Stimulated activated CD4-positive, alpha-beta T cell treated with anti-CD3 and anti-CD28 coated beads, Interleukin-12 subunit alpha, Interleukin-12 subunit beta, amount 100 ng/mL, for 48 hours (primary cell): ENCODE data around the gene TSPYL4.

Experiments used
- DNase-seq, 3 donors: peaks; one replicate each; pipeline ENCODE4 v3.0.0-alpha.2; 2020; ENCODE audit warnings: low read depth in 2 of 3, low spot score in 1 of 3

The TSPYL4 gene

GRCh38 chr6:116229287-116229913, 24.5 kb downstream of the TSPYL4 start:
- peak in 1 of 3 donors; percentile 7 for DNase-seq

- DNase-seq, result no peak
These were observed 30.5 kb downstream of the TSPYL4 start for GRCh38 chr6:116223355-116223754.

GRCh38 chr6:116221911-116222310, 32.0 kb downstream of the TSPYL4 start:
- no peak for DNase-seq

GRCh38 chr6:116221067-116221466, 32.8 kb downstream of the TSPYL4 start:
- no peak for DNase-seq

DNA sequence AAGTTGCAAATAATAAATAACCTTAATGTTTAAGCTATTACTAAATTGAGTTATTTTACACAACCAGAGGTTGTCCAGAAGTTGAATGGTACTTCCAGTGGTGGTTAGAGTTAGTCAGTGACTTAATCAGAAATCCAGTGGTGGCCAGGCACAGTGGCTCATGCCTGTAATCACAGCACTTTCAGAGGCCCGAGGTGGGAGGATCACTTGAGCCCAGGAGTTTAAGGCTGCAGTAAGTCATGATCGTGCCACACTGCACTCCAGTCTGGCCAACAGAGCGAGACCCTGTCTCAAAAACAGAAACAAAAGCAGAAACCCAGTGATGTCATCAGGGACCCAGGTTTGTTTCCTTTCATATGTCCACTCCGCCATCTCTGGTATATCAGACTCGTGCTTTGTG, 35.0 kb downstream of the TSPYL4 start:
- DNase-seq, result no peak

DNA sequence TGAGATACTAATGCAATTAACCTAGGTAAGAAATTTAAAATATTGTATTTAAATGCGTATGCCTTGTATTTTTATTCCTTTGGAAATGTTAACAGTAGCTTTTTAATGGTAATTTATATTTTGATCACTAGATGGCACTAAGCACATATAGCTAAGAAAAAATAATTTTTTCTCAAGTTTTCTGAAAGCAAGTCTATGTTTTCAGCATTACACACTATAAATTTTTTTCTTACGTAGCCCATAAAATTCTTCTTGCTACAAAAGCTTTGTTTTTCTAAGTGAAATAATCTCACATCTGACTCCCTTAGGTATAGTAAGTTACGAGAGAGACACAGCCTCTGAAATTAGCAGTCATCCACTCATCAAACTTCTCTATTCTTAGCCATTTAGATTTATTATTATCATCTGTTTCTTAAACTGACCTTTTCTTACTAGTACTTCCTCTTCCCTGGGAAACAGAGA, 35.7 kb downstream of the TSPYL4 start:
- no peak for DNase-seq

DNA sequence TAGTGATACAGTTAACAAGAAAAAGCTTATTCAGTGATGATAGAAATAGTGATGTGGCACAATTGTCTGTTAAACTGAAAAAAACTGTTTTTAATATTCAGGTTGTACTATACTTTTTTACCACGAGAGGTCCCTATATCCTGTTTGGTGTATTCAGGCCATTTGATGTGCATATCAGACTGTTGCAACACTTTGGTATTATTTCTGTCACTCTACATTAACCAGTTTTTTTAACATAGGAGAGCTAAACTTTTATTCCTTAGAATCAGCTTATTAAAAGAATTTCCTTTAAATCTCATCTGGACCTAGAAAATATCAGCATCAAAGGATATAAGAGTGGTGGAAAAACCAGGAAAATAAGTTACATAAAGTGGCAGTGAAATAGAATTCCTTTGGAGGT, 36.8 kb downstream of the TSPYL4 start:
- DNase-seq, result no peak

GRCh38 chr6:116215414-116215813, 38.5 kb downstream of the TSPYL4 start:
- DNase-seq, result no peak

GRCh38 chr6:116214681-116215080, 39.2 kb downstream of the TSPYL4 start:
- no peak for DNase-seq

DNA sequence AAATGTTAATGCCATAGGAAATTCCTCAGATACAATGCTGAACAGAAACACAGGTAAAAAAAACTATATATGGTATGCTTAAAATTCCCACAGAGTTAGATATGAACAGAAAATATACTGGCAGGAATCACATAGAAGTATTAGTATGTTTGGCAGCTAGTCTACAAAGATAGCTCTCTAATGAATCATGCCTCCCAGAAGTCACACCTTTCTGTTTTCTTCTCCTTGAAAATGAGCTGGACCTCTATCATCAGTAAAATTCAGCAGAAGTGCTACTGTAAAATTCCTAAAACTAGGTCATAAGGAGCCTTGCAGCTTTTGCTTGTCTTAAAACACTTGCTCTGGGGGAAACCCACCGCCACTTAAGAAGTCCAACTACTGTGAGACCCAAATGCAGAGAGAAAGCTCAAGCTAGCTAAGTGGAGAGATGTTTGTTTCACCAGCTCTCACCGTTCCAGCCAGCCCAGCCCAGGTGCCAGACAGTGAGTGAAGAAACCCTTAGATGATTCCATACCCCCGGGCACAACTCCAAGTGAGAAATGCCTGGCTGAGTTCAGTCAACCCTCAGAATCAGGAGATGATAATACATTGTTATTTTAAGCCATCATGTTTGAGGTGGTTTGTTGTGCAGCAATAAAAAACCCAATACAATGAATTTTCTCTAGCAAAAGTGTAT, 43.0 kb downstream of the TSPYL4 start:
- DNase-seq, result no peak

- DNase-seq, result no peak
These were observed 43.6 kb downstream of the TSPYL4 start for GRCh38 chr6:116210316-116210715.

- no peak for DNase-seq
These were observed 45.7 kb downstream of the TSPYL4 start for GRCh38 chr6:116208056-116208785.

- no peak for DNase-seq
These were observed 47.5 kb downstream of the TSPYL4 start for GRCh38 chr6:116206231-116206903.

DNA sequence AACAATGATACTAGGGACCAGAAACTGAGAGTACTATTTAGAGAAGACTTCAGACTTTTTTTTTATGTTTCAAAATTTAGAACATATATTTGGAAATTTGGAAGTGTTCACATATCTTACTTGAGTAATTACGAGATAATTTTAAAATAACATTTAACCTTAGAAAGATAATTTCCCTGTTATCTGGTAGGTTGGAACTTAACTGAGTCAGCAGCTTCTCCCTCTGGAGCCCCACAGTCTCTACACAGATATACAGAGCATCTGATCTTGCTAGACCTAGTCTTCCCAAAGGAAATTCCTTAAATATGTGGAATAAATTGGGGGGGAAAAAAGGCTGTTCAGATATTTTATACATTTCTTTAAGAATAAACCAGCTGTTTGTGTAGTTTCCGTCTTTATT, 48.6 kb downstream of the TSPYL4 start:
- no peak for DNase-seq

GRCh38 chr6:116201538-116201937, 52.3 kb downstream of the TSPYL4 start:
- DNase-seq, result no peak

DNA sequence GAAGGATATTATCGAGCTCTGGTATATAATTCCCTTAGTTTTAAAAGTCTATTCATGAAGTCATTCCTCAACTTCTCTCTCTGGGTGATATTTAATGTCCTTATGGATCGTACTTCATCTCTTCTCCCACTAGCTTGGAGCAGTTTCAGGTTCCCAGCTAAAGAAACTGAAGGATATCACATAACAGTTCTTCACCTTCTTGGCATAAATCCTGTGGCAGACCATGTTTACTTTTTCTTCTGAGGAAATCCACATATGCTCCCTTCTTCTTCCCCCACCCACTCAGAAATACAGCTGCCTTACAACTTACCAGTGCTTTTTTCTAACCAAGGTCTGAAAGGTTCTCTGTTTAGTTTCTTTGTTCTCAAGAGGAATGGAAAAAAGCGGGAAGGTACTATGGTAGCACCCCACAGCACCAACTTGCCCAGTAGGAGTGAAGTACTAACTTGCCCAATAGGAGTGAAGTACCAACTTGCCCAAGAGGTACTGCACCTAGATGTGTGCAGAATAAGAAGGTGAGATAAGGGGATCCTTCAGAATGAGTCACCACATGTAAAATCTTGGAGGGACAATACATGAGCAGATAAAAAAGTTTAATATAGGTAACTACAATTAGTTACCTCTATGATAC, 53.1 kb downstream of the TSPYL4 start:
- DNase-seq, result no peak
